NT2/D1 (cell line): ENCODE measurements around the gene ZNF503.

ENCODE experiments used
- YY1 ChIP-seq: IDR thresholded peaks from 2 replicates; pipeline ENCODE4 v1.6.1; 2011; ENCODE audit not compliant: insufficient read length, insufficient read depth
- ZNF274 ChIP-seq: IDR thresholded peaks from 2 replicates; pipeline ENCODE4 v1.6.1; 2011; ENCODE audit warnings: mild to moderate bottlenecking, low read depth, low read length

- no peak for TF ChIP-seq ZNF274
- TF ChIP-seq YY1 = no peak
These were observed 46.6 kb upstream of the ZNF503 start for GRCh38 chr10:75448166-75448565.
